Nephron progenitor cell (in vitro differentiated cells): Measurements from ENCODE around the gene CTNNBL1.
"Not testable (repeated sequence)": the region's sequence is repeated elsewhere in the genome, so short reads cannot be mapped to it uniquely, and the experiment has no call there.

Source experiments
- DNase-seq: peaks from one replicate; pipeline ENCODE4 v3.0.0; 2021
- H3K27ac Mint-ChIP-seq: 2 replicates; pipeline ENCODE4 v1.8.0; 2021; ENCODE audit warnings: mild to moderate bottlenecking, moderate library complexity, mixed read lengths
- H3K27me3 Mint-ChIP-seq: 2 replicates; pipeline ENCODE4 v1.8.0; 2021; ENCODE audit warnings: mild to moderate bottlenecking, low read depth, mixed read lengths; ENCODE audit not compliant: poor library complexity
- H3K36me3 Mint-ChIP-seq: 2 replicates; pipeline ENCODE4 v1.8.0; 2021; ENCODE audit warnings: low read depth, mixed read lengths
- H3K4me1 Mint-ChIP-seq: 2 replicates; pipeline ENCODE4 v1.8.0; 2021; ENCODE audit warnings: mixed read lengths
- H3K4me3 Mint-ChIP-seq: 2 replicates; pipeline ENCODE4 v1.8.0; 2021; ENCODE audit warnings: mild to moderate bottlenecking, moderate library complexity, mixed read lengths
- H3K9me3 Mint-ChIP-seq: 2 replicates; pipeline ENCODE4 v1.8.0; 2021; ENCODE audit warnings: mild to moderate bottlenecking, moderate library complexity, mixed read lengths
- CTCF ChIP-seq: fragments of 200-600 bp; sonication (generic); IDR thresholded peaks from 2 replicates; pipeline ENCODE4 v1.5.0; 2021; ENCODE audit warnings: antibody characterized with exemption

Gene CTNNBL1

GRCh38 chr20:37850036-37850592, 156.3 kb downstream of the CTNNBL1 start:
- Mint-ChIP-seq H3K4me1 (peaks cover 68% of the 10 kb centered on the region), H3K9me3 (no peaks in the 10 kb centered on the region), H3K27ac (no peak overlapping the region), H3K36me3 (peaks cover 24% of the 10 kb centered on the region), H3K27me3 (peaks cover 3% of the 10 kb centered on the region), H3K4me3 (peak overlapping the region; percentile 2)
- DNase-seq: no peak
- no peak for TF ChIP-seq CTCF

- TF ChIP-seq CTCF: no peak
- DNase-seq: no peak
- Mint-ChIP-seq H3K27me3 (peaks cover 3% of the 10 kb centered on the region), H3K9me3 (no peaks in the 10 kb centered on the region), H3K4me1 (peaks cover 64% of the 10 kb centered on the region), H3K36me3 (peaks cover 31% of the 10 kb centered on the region), H3K4me3 (peak overlapping the region; percentile 27), H3K27ac (peak overlapping the region; percentile 14)
Observed at GRCh38 chr20:37850724-37851355, 157.0 kb downstream of the CTNNBL1 start.

GRCh38 chr20:37852666-37853065, 158.8 kb downstream of the CTNNBL1 start:
- no peak overlapping the region for H3K4me3 Mint-ChIP-seq
- no peak overlapping the region for H3K27ac Mint-ChIP-seq
- H3K9me3 Mint-ChIP-seq: no peaks in the 10 kb centered on the region
- H3K36me3 Mint-ChIP-seq: peaks cover 47% of the 10 kb centered on the region
- DNase-seq: no peak
- peaks cover 55% of the 10 kb centered on the region for H3K4me1 Mint-ChIP-seq
- peaks cover 3% of the 10 kb centered on the region for H3K27me3 Mint-ChIP-seq
- TF ChIP-seq CTCF: no peak

- H3K36me3 Mint-ChIP-seq: peaks cover 52% of the 10 kb centered on the region
- no peak overlapping the region for H3K27ac Mint-ChIP-seq
- H3K4me3 Mint-ChIP-seq: no peak overlapping the region
- no peak for TF ChIP-seq CTCF
- peaks cover 3% of the 10 kb centered on the region for H3K27me3 Mint-ChIP-seq
- DNase-seq: no peak
- peaks cover 5% of the 10 kb centered on the region for H3K9me3 Mint-ChIP-seq
- H3K4me1 Mint-ChIP-seq: peaks cover 55% of the 10 kb centered on the region
Observed at GRCh38 chr20:37853823-37854375, 160.1 kb downstream of the CTNNBL1 start.

GRCh38 chr20:37856034-37856433, 162.2 kb downstream of the CTNNBL1 start:
- Mint-ChIP-seq H3K9me3 (peaks cover 19% of the 10 kb centered on the region), H3K36me3 (peaks cover 67% of the 10 kb centered on the region), H3K4me1 (peaks cover 34% of the 10 kb centered on the region)
- DNase-seq, H3K27ac Mint-ChIP-seq, H3K4me3 Mint-ChIP-seq, H3K27me3 Mint-ChIP-seq: not testable (repeated sequence)

GRCh38 chr20:37856932-37857660, 163.3 kb downstream of the CTNNBL1 start:
- Mint-ChIP-seq H3K36me3 (peaks cover 75% of the 10 kb centered on the region), H3K4me1 (peaks cover 28% of the 10 kb centered on the region), H3K4me3 (no peak overlapping the region), H3K27ac (peak overlapping the region; percentile 64), H3K27me3 (peaks cover 3% of the 10 kb centered on the region), H3K9me3 (peaks cover 19% of the 10 kb centered on the region)
- TF ChIP-seq CTCF: no peak
- no peak for DNase-seq
